GM21619 (cell line): ENCODE data around the gene FGF5.
"Not testable (repeated sequence)": the region's sequence is repeated elsewhere in the genome, so short reads cannot be mapped to it uniquely, and the experiment has no call there.

Source experiments
- ATAC-seq: cut with Tn5 transposase; IDR thresholded peaks from one replicate; pipeline ENCODE4 v1.9.1; 2021; ENCODE audit not compliant: unreplicated experiment

The FGF5 gene

DNA sequence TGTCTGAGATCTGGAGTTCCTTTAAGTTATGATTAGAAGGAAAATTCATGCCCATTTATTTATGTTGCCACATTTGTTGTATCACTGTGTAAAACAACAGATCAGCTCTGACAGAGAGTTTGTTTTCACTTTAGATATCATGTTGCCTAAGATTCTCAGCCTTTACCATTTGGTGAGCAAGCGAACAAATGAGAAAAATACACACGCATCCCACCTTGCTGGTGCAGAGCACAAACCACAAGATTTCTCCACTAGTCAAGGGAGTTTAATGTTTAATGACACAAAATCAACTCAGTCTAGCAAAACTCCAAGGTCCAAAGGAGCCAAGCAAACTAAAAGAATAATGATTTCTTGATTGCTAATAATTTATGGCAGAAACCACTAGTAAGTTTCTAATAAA, 27.7 kb downstream of the FGF5 start:
- ATAC-seq: no peak

DNA sequence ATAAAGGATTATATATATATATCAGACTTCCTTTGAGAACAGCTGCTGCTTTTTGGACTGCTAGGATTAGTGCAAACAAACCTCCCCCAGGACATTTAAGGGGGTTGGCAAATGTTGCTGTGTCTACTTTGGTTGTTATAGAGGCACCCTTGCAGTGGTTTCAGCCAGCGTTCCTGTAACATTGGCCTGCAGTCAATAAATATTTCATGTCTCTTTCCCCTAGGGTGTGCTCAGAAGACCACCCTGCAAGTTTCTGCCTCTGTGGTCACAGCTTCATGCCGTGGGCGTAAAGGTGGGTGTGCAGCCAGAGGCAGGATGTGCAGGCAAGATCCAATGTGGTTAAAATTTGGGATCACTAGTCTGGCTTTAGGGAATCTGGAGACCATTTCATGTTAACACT, 28.9 kb downstream of the FGF5 start:
- no peak for ATAC-seq

DNA sequence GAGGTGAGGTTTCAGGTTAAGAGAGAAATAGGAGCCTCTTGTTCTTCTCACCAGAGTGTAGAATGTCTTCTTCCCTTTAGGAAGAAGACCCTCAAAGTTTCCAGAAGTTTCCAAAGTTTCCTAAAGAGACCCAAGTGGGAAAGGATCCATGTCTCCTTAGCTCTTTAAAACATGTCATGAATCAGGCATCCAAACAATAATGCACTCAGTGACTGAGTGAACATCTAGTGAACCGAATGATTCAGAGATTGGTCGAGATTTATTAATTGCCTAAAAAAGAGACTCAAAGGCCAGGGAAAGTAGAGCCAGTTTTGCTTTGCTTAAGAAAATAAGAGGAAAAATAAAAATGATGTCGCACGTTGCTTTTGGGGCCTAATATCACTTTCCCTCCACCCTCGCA, 29.4 kb downstream of the FGF5 start:
- ATAC-seq: no peak

DNA sequence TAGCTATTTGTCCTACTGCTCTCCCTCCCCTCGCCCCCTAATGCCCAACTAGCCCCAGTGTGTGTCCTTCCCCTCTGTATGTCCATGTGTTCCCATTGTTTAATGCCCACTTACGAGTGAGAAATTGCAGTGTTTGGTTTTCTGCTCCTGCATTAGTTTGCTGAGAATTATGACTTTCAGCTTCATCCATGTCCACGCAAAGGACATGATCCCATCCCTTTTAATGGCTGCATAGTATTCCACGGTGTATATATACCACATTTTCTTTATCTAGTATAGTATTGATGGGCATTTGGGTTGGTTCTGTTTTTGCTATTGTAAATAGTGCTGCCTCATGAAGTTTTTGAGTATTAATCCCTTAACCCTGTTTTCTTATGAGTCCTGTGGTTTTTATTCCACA, 35.4 kb downstream of the FGF5 start:
- no peak for ATAC-seq

DNA sequence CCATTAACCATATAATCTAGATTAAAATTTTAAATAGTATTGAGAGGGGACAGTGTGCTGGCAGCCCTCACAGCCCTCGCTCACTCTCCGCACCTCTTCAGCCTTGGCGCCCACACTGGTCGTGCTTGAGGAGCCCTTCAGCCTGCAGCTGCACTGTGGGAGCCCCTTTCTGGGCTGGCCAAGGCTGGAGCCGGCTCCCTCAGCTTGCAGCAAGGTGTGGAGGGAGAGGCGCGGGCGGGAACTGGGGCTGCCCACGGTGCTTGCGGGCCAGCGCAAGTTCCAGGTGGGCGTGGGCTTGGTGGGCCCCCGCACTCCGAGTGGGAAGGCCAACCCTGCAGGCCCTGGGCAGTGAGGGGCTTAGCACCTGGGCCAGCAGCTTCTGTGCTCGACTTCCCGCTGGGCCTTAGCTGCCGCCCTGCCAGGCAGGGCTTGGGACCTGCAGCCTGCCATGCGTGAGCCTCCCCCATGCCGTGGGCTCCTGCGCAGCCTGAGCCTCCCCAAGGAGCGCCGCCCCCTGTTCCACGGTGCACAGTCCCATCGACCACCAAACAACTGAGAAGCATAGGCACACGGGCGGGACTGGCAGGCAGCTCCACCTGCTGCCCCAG, 36.3 kb downstream of the FGF5 start:
- no peak for ATAC-seq

DNA sequence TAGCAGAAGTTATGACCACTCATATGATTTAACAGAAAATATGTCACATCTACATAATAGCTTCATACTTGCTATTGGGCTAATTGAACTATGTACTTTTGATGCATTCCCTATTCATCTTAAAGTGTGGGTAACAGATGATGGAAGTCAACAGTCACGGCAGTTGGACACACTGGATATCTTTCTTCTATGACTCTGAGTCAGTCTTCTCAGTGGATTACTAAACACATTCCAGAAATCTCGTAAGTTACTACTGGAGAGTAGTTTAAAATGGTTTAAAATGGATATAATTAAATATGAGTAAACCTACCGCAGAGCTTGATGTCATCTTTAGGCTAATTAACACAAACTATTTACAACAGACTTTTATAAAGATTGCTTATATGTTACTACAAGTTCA, 39.0 kb downstream of the FGF5 start:
- no peak for ATAC-seq

DNA sequence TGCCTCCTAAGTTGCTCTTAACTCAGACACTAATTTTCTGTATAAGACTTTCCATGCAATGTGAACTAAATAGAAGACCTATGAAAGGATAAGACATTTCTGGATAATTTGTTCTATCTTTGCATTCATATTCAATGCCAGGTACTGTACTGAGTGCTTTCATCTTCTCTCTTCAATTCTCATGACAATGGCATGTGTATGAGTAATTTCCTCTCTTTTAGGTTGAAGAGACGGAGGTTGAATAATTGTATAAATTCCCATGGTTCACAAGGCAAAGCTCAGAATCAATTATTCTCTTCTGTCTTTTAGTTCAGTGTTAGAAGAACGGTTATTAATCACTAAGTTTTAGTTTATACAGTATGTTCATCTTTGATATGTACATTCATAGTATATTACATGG, 39.8 kb downstream of the FGF5 start:
- ATAC-seq: no peak

DNA sequence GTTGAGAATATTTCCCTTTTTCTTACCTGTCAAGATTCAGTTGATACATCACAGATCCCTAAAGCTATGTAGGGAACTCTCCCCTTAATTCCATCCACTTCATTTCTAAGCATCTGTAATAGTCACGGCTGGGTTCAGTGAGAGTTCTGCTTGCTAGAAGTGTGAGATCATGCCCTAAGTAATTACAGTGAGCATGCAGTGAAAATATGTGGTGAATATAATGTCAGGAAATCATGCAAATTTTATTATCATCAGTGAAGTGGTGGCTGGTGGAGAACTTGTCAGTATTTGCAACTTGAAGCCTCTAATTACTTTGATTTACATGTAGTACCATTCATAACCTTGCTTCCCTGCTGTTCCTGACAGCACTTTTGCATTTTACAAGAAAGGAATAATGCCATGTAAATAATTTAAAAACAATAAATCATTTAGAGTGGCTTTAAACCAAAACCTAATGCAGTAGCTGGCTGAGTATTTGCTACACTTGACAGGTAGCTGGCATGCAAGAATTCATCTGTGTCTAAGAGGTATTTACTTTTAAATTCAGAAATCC, 40.8 kb downstream of the FGF5 start:
- no peak for ATAC-seq

DNA sequence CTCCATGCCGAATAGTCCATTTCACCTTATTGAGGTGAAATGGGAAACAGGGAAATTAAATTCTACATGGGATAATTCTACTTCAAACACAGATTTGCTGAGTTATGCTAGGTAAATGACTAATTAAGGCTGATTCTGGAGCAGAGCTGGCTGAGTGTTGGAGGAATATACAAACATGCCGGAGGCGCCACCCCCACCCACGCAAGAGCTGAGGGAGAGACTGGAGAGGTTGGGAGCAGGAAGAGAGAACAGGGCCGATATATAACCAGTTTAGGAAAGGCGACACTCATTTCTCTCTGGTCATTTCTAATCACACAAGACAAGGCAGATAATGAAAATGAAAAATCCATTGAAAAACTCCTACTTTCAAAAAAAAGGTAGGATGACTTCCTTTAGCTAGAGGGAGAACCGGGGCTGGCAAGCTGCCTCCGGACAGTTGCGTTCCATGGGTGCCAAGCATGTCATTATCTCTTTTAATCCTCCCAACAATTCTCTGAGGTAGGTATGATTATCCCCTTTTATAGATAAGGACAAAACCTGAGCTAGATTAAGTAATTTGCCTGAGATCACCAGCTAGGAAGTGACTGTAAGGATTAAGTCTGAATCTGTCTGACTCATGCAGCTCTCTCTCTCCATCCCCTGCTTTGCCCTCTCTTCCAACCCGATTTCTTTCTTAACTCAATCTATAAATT, 41.5 kb downstream of the FGF5 start:
- no peak for ATAC-seq

DNA sequence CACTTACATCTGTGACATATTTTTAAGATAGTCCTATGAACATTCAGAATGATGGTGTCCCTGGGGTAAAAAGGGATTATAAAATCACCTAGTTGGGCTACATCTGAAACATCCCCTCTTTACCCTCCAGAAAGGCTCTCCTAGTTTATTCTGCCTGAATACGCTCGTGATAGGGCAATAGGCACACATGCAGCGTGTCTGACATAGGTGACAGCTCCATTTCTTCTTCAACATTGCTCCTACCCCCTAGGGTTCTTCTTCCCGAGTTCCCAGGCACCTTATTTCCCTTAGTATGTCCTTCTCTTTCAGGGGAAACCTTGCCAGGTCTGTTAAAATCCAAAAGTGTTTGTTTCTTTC, 42.0 kb downstream of the FGF5 start:
- ATAC-seq: no peak

DNA sequence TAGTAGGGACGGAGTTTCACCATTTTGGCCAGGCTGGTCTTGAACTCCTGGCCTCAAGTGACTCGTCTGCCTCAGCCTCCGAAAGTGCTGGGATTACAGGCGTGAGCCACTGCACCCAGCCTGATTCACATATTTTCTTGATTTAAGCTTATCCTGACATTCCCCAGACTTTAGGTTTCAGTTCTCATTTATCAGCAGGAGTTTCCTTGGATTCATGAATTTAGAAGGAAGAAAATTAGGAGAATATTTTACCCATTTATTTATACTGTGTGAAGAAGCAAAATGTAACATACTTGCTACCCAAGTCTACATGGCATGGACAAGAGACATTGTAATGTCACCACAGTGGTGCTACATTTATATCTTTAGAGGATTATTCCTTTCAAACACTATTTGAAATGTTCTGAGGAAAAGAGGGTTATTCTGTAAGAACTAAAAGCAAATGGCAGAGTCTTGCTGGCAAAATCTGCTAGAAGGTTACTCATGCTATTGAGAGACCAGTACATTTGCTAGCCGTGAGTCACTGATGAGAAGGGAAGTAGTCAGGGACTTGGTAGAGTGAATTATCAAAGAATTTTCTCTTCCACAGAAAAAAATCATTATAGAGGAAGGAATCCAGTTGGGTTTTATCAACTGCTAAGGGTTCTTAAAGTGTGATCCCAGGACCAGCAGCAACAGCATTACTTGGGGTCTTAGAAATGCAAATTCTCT, 43.0 kb downstream of the FGF5 start:
- no peak for ATAC-seq

DNA sequence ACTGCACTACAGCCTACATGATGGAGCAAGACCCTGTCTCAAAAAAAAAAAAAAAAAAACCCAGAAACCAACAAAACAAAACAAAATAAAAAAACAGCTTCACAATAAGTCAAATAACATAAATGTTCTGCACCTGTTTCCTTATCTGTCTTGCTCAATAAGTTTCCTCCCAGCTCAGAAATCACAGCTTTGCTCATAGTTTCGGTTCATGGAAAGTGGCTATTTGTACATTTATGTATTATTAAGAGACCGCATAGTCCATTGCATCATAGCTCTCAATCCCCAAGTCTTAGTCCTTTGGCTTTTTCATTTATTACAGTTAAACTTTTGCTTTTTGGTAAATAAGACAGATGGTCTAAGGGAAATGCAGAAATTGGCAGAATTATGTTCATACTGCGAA, 44.7 kb downstream of the FGF5 start:
- ATAC-seq: no peak

DNA sequence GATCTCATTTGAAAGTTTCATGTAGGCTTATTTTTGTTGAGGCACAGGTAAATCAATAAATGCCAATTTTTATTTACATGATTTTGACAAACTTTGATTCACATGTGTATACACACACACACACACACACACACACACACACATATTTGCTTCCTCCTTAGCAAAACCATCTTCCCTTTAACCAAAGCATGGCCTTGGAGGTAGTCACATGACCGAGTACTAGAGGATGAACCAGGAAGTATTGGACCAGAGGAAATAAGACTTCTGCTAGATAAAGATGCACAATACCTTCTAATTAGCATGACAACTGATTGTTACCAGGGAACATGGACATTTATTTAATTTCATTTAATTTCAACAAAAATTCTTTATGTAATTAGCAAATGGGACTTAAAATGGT, 45.7 kb downstream of the FGF5 start:
- ATAC-seq: no peak

DNA sequence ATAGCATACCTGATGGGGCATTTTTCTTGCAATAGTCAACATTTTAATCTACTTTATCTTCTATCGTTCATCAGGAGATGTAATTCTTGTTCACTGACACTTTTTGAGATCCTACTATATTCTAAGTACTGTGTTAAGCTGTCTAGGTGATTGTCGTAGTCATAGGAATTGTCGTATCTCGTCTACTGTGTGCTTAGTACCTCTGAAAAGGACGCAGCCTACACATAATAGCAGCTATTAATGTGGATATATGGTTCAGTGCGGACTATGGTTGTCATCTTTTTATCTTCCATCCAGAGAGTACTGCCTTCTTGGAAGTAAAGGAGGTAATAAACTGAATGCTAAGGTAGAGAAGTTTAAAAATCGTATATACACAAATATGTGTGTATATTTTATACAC, 47.2 kb downstream of the FGF5 start:
- ATAC-seq: no peak

DNA sequence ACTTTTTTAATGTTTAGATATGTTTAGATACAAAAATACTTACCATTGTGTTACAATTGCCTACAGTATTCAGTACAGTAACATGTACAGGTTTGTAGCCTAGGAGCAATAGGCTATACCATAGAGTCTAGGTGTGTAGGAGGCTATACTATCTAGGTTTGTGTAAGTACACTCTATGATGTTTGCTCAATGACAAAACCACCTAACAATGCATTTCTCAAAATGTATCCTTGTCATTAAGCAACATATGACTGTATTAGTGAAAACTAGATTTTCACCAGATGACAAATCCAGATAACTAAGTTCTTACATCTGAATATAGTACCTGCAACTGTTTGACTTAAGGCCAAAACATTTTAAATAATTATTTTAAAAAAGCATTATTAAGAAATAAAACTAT, 49.4 kb downstream of the FGF5 start:
- ATAC-seq: not testable (repeated sequence)

DNA sequence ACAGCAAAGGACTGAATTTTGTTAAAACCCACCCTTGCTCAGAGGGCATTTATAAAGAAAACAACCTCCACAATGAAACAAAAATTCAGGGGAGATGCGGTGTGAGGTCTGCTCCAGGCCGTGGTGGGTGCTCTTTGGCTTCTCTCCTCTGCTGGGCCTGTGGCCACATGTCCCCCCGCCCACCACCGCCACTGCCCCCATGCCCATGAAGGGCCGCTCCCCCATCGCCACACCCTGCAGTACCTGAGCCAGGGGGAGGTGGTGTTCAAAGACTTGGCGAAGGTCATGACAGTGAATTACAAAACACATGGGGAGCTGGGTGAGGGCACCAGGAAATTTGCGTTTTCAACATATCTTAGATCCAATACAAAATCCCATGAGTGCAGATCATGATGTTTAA, 54.9 kb downstream of the FGF5 start:
- no peak for ATAC-seq

DNA sequence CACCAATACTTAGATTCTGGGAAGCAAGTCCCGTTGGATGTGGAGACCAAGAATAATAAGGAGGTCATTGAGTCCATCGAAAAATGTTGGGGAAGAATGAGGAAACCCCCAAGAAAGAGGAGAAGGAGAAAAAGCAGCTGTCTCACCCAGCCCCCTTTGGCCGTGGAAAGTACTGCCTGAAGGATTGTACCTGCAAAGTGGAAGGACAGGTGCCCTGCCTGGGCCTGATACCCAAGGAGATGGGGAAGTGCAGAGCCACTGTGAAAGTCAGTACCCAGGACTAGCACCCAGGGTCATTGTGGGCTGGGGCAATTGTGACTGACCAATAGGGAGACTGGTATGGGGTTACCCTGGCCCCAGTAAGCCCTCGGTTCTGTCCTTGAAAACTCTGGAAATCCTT, 55.3 kb downstream of the FGF5 start:
- no peak for ATAC-seq

DNA sequence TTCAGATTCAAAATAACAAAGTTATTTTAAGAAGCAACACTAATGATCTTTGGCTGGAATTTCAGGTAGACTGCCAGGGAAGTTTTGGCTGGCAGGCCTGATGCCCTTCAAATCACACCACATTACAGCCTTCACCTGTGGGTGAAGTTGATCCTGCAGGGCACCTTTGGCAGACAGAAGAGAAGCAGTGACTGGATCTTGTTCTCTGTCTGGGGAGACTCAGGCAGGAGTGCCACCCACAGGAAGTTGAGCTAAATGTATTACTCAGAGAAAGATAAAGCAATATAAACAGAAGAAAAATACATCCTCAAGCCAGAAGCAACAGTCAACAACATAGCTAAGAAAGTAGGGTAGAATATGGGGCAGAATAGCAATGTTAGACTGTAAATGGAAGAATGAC, 56.3 kb downstream of the FGF5 start:
- no peak for ATAC-seq

DNA sequence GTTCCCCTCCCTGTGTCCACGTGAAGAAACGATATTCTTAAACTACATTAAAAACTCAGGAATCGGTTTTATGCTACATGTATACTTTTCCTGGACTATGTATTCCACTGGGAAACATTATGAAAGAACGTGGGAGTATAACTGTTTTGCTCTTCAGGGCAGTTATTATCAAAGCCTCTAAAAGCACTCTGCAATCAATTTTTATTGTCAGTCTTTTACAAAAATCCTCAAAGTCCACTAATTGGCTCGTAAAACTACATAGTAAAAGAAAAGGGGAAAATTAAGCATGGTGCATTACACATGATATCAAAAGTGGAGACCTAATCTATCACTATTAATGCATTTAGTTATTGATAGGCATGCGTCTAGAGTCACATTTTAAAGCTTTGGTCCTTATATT, 57.7 kb downstream of the FGF5 start:
- ATAC-seq: no peak

DNA sequence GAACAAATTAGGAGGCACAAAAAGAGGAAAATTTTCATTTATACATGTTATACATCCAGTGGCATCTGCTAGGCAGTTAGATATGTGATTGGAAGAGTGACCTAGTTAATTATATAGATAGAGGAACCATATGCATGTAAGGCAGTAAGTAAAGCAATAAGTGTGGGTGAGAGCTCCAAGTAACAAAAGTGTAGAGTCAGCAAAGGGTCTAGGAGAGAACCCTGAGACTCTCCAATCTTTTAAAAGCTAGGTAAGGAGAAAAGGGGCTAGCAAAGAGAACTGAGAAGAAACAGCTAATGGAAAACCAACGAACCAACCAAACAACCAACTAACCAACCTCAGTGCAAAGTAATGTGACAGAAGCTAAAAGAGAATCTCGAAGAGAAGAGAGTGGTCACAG, 65.2 kb downstream of the FGF5 start:
- no peak for ATAC-seq

DNA sequence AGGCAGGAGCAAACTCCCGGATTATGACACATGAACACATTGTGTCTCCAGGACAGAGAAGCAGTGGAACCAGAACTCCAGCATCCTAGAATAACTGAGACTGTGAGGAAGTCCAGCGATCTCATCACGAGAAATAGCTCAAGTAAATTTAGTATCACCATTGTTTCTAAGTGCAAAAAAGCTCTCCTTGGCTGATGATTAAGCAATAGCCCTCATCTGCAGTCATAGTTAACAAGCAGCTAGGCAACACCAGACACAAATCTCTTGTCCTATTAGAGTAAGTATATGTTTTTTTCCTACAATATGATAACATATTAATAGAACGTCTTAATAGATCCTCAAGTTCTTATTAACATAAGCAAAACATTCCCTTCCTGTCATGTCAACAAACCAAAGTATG, 66.7 kb downstream of the FGF5 start:
- no peak for ATAC-seq

DNA sequence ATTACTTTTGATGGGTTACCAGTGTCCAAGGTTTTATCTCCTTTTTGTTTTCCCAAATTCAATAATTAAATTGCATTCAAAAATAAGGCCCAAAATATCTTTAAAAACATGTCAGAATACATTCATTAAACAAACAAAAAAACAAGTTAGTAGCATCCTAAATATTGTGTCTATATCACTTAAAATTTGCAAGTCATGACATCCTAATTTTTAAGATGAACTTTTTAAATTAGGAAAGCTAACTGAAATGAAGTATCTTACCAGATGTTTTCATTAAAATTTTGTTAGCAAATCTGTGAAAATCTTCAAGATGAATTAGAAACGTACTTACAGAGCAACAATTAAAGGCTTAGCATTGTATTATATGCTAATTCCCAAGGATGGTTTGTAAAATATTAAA, 68.1 kb downstream of the FGF5 start:
- no peak for ATAC-seq

DNA sequence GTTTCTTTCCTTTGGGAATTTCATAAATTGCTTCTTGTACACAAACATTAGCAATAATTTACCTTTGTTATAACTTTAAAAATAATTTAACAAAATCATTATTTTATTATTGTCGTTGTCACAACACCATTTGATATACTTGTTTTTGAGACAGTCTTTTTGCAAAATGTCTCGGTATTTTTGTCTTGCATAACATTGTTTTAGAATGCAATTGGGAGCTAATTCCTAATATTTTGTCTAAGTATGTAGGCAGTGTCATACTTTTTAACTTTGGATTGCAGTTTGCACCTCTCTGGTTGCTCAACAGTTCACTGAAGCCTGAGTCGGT, 68.7 kb downstream of the FGF5 start:
- ATAC-seq: no peak
